ENCODE measurements around the gene MAD1L1. TPM values are rescaled to one million over a fixed set of nuclear protein-coding genes. Genes with fewer than 3 reads are reported as not detected.

The MAD1L1 gene
- total and polyA plus RNA-seq, 2 of the 4 experiments (the other 2 are of a cell fraction) = 29.0 to 40.9 TPM

DNA sequence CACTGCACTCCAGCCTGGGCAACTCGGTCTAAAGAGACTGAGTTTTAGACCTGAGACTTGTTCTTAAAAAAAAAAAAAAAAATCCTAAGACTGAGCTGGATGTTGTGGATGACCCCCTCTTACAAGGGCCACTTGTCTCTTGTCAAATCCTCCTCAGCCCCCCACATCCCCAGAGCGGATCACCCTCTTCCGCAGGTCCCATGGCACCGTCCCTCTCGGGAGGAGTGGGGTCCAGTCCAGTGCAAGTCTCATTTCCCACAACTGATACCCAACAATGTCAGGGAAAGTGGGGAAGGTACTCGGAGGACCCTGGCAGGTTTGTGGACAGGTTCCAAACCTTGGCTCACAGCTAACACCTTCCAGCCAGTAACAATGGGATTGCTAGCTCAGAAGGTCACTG lies 462.4 kb downstream of the MAD1L1 start:
- H4K91ac ChIP-seq (ENCODE audit: insufficient read depth, low read depth, low read length) = no peak overlapping the region
- no peak for ATAC-seq (ENCODE audit: low read depth)
- no peaks in the 10 kb centered on the region for H3K79me1 ChIP-seq (ENCODE audit: low read depth in 1 of 2, low read length in 2 of 2)
- H2BK5ac ChIP-seq (ENCODE audit: low read depth, low read length, poor library complexity, severe bottlenecking) = no peak overlapping the region
- H2AK5ac ChIP-seq (ENCODE audit: low read depth, low read length) = no peak overlapping the region
- H2BK15ac ChIP-seq (ENCODE audit: low read depth, low read length) = no peak overlapping the region
- H3K56ac ChIP-seq (ENCODE audit: extremely low read depth, insufficient read depth, low read length) = no peak overlapping the region
- H3K14ac ChIP-seq (replicated peaks; ENCODE audit: low read depth, low read length) = no peak overlapping the region
- no peak for DNase-seq
- WGBS, 2 experiments (ENCODE audit: extremely low coverage in 2 of 2, insufficient read length in 1 of 2) = no CpG with 5 or more reads among the region's 6 CpGs
- no peaks in the 10 kb centered on the region for H3K27me3 ChIP-seq (ENCODE audit: control insufficient read depth, insufficient read depth, low read length)
- H3K27ac ChIP-seq (ENCODE audit: insufficient read depth, low read length) = no peak overlapping the region
- TF ChIP-seq SMC3 (IDR thresholded peaks at IDR 0.05; ENCODE audit: low read depth, low read length) (no peak), RCOR1 (IDR thresholded peaks at IDR 0.05; ENCODE audit: insufficient replicate concordance, low read length) (no peak), BHLHE40 (IDR thresholded peaks at IDR 0.05; ENCODE audit: low read depth, low read length) (no peak), CEBPB (IDR thresholded peaks at IDR 0.05; ENCODE audit: low read depth, low read length) (no peak), MAZ (IDR thresholded peaks at IDR 0.05; ENCODE audit: borderline replicate concordance, low read depth, low read length) (no peak), FOS (IDR thresholded peaks at IDR 0.05; ENCODE audit: low read depth, low read length) (no peak), MAFK (IDR thresholded peaks at IDR 0.05; ENCODE audit: low read depth, low read length) (no peak), MXI1 (IDR thresholded peaks at IDR 0.05; ENCODE audit: borderline replicate concordance, low read depth, low read length) (no peak), NFE2L2 (IDR thresholded peaks at IDR 0.05; ENCODE audit: low read depth, low read length) (no peak), RFX5 (IDR thresholded peaks at IDR 0.05; ENCODE audit: low read depth, low read length) (no peak), POLR2A (IDR thresholded peaks at IDR 0.05; ENCODE audit: low read depth, low read length) (no peak), RAD21 (IDR thresholded peaks at IDR 0.05; ENCODE audit: low read length) (no peak), CHD1 (IDR thresholded peaks at IDR 0.05; ENCODE audit: low read depth, low read length) (no peak)
- TF ChIP-seq, protein P1, sequence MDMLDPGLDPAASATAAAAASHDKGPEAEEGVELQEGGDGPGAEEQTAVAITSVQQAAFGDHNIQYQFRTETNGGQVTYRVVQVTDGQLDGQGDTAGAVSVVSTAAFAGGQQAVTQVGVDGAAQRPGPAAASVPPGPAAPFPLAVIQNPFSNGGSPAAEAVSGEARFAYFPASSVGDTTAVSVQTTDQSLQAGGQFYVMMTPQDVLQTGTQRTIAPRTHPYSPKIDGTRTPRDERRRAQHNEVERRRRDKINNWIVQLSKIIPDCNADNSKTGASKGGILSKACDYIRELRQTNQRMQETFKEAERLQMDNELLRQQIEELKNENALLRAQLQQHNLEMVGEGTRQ (IDR thresholded peaks at IDR 0.05; ENCODE audit: low read depth, low read length) = no peak
- TF ChIP-seq, protein P2, sequence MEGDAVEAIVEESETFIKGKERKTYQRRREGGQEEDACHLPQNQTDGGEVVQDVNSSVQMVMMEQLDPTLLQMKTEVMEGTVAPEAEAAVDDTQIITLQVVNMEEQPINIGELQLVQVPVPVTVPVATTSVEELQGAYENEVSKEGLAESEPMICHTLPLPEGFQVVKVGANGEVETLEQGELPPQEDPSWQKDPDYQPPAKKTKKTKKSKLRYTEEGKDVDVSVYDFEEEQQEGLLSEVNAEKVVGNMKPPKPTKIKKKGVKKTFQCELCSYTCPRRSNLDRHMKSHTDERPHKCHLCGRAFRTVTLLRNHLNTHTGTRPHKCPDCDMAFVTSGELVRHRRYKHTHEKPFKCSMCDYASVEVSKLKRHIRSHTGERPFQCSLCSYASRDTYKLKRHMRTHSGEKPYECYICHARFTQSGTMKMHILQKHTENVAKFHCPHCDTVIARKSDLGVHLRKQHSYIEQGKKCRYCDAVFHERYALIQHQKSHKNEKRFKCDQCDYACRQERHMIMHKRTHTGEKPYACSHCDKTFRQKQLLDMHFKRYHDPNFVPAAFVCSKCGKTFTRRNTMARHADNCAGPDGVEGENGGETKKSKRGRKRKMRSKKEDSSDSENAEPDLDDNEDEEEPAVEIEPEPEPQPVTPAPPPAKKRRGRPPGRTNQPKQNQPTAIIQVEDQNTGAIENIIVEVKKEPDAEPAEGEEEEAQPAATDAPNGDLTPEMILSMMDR (conservative IDR thresholded peaks at IDR 0.05; ENCODE audit: low read depth, low read length) = no peak
- TF ChIP-seq, protein P3, sequence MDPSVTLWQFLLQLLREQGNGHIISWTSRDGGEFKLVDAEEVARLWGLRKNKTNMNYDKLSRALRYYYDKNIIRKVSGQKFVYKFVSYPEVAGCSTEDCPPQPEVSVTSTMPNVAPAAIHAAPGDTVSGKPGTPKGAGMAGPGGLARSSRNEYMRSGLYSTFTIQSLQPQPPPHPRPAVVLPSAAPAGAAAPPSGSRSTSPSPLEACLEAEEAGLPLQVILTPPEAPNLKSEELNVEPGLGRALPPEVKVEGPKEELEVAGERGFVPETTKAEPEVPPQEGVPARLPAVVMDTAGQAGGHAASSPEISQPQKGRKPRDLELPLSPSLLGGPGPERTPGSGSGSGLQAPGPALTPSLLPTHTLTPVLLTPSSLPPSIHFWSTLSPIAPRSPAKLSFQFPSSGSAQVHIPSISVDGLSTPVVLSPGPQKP (IDR thresholded peaks at IDR 0.05; ENCODE audit: borderline replicate concordance, low read depth, low read length) = no peak
- H2AK9ac ChIP-seq (replicated peaks; ENCODE audit: low read depth, low read length, poor library complexity) = no peak overlapping the region
- H3K9ac ChIP-seq (ENCODE audit: low read depth, low read length) = no peak overlapping the region
- no peaks in the 10 kb centered on the region for H3K4me1 ChIP-seq (ENCODE audit: control insufficient read depth, insufficient read depth, low read length)
- intact Hi-C loops (cut with micrococcal nuclease) (no loop called here), in situ Hi-C loops (cut with MboI; ENCODE audit: low sequenced_read_pairs) (no loop called here), dilution Hi-C loops (cut with HindIII; ENCODE audit: low sequenced_read_pairs, unreplicated experiment) (no loop called here)
- no peak overlapping the region for H3K4me2 ChIP-seq (ENCODE audit: low read depth, low read length)
- H3K23ac ChIP-seq (ENCODE audit: low read depth, low read length) = no peak overlapping the region
- peaks cover 2% of the 10 kb centered on the region for H3K9me3 ChIP-seq (ENCODE audit: control insufficient read depth, insufficient read depth, low read length)
- H3K4me3 ChIP-seq (ENCODE audit: insufficient read depth, low read depth, low read length) = no peak overlapping the region
- H4K8ac ChIP-seq (ENCODE audit: low read depth in 2 of 2, low read length in 2 of 2) = no peak overlapping the region
- no peaks in the 10 kb centered on the region for H4K20me1 ChIP-seq (ENCODE audit: insufficient read depth, low read length)
- no TSS peak for BruUV-seq (replicated peaks)
- POLR2A ChIA-PET (ENCODE audit: unreplicated experiment) = no interaction called here
- CTCF ChIA-PET = no interaction called here
- H3K36me3 ChIP-seq (ENCODE audit: control insufficient read depth, insufficient read depth, low read length) = no peaks in the 10 kb centered on the region
- no peak overlapping the region for H3K4ac ChIP-seq (ENCODE audit: low read depth, low read length)
- no peak overlapping the region for H4K5ac ChIP-seq (ENCODE audit: low read depth, low read length)
- no peak overlapping the region for H3K18ac ChIP-seq (ENCODE audit: low read depth, low read length)
- no peaks in the 10 kb centered on the region for H3K9me1 ChIP-seq (ENCODE audit: insufficient read depth, low read length)
- H2BK120ac ChIP-seq (ENCODE audit: low read depth, low read length) = no peak overlapping the region
- no peak overlapping the region for H2AFZ ChIP-seq (replicated peaks; ENCODE audit: low read length, poor library complexity)
- no peak overlapping the region for H2BK20ac ChIP-seq (ENCODE audit: low read depth, low read length)
